RPMI7951 (cell line): ENCODE results near the gene CBFA2T3. TPM values are rescaled to one million over a fixed set of nuclear protein-coding genes. Genes with fewer than 3 reads are reported as not detected.
A peak's percentile ranks its signal among the peaks of the same experiment; 100 is the strongest.
"Not testable (repeated sequence)": the region's sequence is repeated elsewhere in the genome, so short reads cannot be mapped to it uniquely, and the experiment has no call there.

Experiments used
- DNase-seq: peaks from one replicate; pipeline ENCODE4 v3.0.0-alpha.2; 2012; ENCODE audit warnings: low read depth
- total RNA-seq: library from RNA; depleted of rRNA; stranded (reverse); fragments of >200 nt; shearing (Covaris generic); gene quantifications from 2 replicates; pipeline ENCODE4 v1.2.3, GENCODE V29; 2014

CBFA2T3 gene
- total RNA-seq, 1 experiment from 2014 or later: not detected

- peak; percentile 70 for DNase-seq
Measured at GRCh38 chr16:88923926-88924833, 52.8 kb downstream of the CBFA2T3 start.

GRCh38 chr16:88923450-88923849 is 53.6 kb downstream of the CBFA2T3 start:
- no peak for DNase-seq

- no peak for DNase-seq
Measured at GRCh38 chr16:88922826-88923410, 54.1 kb downstream of the CBFA2T3 start.

- peak; percentile 45 for DNase-seq
Measured at GRCh38 chr16:88922114-88922825, 54.7 kb downstream of the CBFA2T3 start.

GRCh38 chr16:88921591-88921990 is 55.4 kb downstream of the CBFA2T3 start:
- DNase-seq: no peak

- DNase-seq: peak; percentile 54
Measured at GRCh38 chr16:88920618-88921590, 56.1 kb downstream of the CBFA2T3 start.

GRCh38 chr16:88919936-88920335 is 57.1 kb downstream of the CBFA2T3 start:
- no peak for DNase-seq

- DNase-seq: not testable (repeated sequence)
Measured at GRCh38 chr16:88918896-88919295, 58.1 kb downstream of the CBFA2T3 start.

GRCh38 chr16:88917915-88918627 is 58.9 kb downstream of the CBFA2T3 start:
- DNase-seq: no peak

- no peak for DNase-seq
Measured at GRCh38 chr16:88917146-88917914, 59.7 kb downstream of the CBFA2T3 start.

GRCh38 chr16:88915639-88916327 is 61.2 kb downstream of the CBFA2T3 start:
- DNase-seq: no peak

- DNase-seq: peak; percentile 72
Measured at GRCh38 chr16:88914750-88915368, 62.1 kb downstream of the CBFA2T3 start.

- DNase-seq: no peak
Measured at GRCh38 chr16:88913870-88914269, 63.1 kb downstream of the CBFA2T3 start.

- no peak for DNase-seq
Measured at GRCh38 chr16:88913001-88913612, 63.9 kb downstream of the CBFA2T3 start.

GRCh38 chr16:88912556-88912955 is 64.5 kb downstream of the CBFA2T3 start:
- no peak for DNase-seq

GRCh38 chr16:88911946-88912310 is 65.1 kb downstream of the CBFA2T3 start:
- DNase-seq: no peak

GRCh38 chr16:88911136-88911945 is 65.7 kb downstream of the CBFA2T3 start:
- no peak for DNase-seq
